Stomach (tissue), 9 donors: ENCODE results near the gene TAS2R16. TPM values are rescaled to one million over a fixed set of nuclear protein-coding genes. Genes with fewer than 3 reads are reported as not detected.

Experiments
- DNase-seq, 2 donors: peaks; one replicate each; pipeline versions ENCODE4 v3.0.0 to v3.0.0-alpha.2; 2013 to 2019
- H3K27ac ChIP-seq, 5 donors: fragments of 200-600 bp in 4 of 5; sonication (generic) in 4 of 5; one replicate each; pipeline ENCODE4 v1.5.1; 2013 to 2019; ENCODE audit warnings: mild to moderate bottlenecking in 1 of 5, moderate library complexity in 1 of 5
- H3K27me3 ChIP-seq, 3 donors: fragments of 200-600 bp; sonication (generic); one replicate each; pipeline ENCODE4 v1.5.1; 2017 to 2019; ENCODE audit warnings: mixed run types in 1 of 3
- H3K36me3 ChIP-seq, 4 donors: fragments of 200-600 bp; sonication (generic); 1 replicate in 3 of 4; 2 replicates in 1 of 4; pipeline ENCODE4 v1.5.1; 2016 to 2019
- H3K4me1 ChIP-seq, 4 donors: fragments of 200-600 bp; sonication (generic); one replicate each; pipeline ENCODE4 v1.5.1; 2016 to 2019
- H3K4me3 ChIP-seq, 4 donors: fragments of 200-600 bp; sonication (generic) in 3 of 4; one replicate each; pipeline ENCODE4 v1.5.1; 2016 to 2019; ENCODE audit warnings: mild to moderate bottlenecking in 1 of 4
- H3K9me3 ChIP-seq, 4 donors: fragments of 200-600 bp; sonication (generic); one replicate each; pipeline ENCODE4 v1.5.1; 2016 to 2019
- EP300 ChIP-seq: sonication (generic); formaldehyde crosslinking; IDR thresholded peaks from one replicate; pipeline ENCODE4 v1.6.1; 2017; ENCODE audit warnings: antibody characterized with exemption
- POLR2A ChIP-seq, 4 donors: fragments of 450-650 bp; IDR thresholded peaks; one replicate each; pipeline ENCODE4 v1.6.1; 2016; ENCODE audit warnings: antibody characterized with exemption in 4 of 4, control low read depth in 2 of 4, mild to moderate bottlenecking in 1 of 4, moderate library complexity in 1 of 4
- POLR2AphosphoS5 ChIP-seq, 3 donors: sonication (generic); formaldehyde crosslinking; IDR thresholded peaks; one replicate each; pipeline ENCODE4 v1.6.1; 2016; ENCODE audit warnings: antibody characterized with exemption in 3 of 3
- WGBS, 5 donors: extraction: QIAGEN DNeasy Blood & Tissue Kit in 3 of 5; methylation state at CpG; one replicate each; pipeline versions ENCODE4 v1.1.5 to v1.1.7; 2013 to 2018; 5-methylcytosine and 5-hydroxymethylcytosine counted together
- intact Hi-C: fragments of 100-400 bp; cut with DNase I; formaldehyde crosslinking; loops from one replicate; pipeline ENCODE4 v1.15.1; 2023; ENCODE audit warnings: low total_unique reads
- polyA plus RNA-seq, 3 donors: library from polyadenylated mRNA; stranded (reverse); fragments of 200-250 nt; gene quantifications; one replicate each; pipeline ENCODE4 v1.2.3, GENCODE V29; 2013
- total RNA-seq, 5 donors: library from RNA; depleted of rRNA; stranded (reverse); fragments of >200 nt; gene quantifications; one replicate each; pipeline versions ENCODE4 v1.1.0 to v1.2.3, GENCODE V29; 2014 to 2016
- TF ChIP-seq, protein P1 (sequence below), 7 experiments: fragments of 450-650 bp in 4 of 7; fragments of 200-600 bp in 3 of 7; sonication (generic) in 3 of 7; IDR thresholded peaks; one replicate each; pipeline ENCODE4 v1.5.1; 2016 to 2019; ENCODE audit warnings: antibody characterized with exemption in 7 of 7, control low read depth in 2 of 7, mild to moderate bottlenecking in 1 of 7
- donor health status: healthy with polysubstance abuse.
- donor health status: Bipolar disorder and iron deficiency.
- donor health status: healthy.

Gene TAS2R16
- total and polyA plus RNA-seq, 8 donors: not detected

DNA sequence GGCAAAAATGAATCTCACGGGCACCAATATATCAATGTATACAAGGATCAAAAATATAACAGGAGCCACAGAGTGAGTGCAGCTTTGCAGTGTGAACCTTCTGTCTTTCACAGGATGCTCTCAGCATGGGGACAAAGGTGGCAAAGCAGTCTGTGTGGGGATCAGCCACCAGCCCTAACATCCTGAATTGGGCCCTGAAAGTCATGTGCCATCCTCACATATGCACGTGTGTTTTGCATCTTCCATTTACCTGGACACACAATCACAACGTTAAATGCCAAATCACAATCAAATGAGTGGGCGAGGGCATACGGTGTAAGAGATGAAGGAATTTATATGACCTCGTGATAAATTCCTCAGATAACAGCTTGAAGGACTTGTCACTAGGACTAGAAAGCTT lies 6.5 kb downstream of the TAS2R16 start:
- Histone ChIP-seq H3K27ac (no peak overlapping the region), H3K4me3 (no peak overlapping the region), H3K9me3 (no peaks in the 10 kb centered on the region), H3K4me1 (no peaks in the 10 kb centered on the region), H3K27me3 (no peaks in the 10 kb centered on the region), H3K36me3 (no peaks in the 10 kb centered on the region)
- TF ChIP-seq EP300 (no peak), POLR2AphosphoS5 (IDR thresholded peaks at IDR 0.05) (no peak), POLR2A (IDR thresholded peaks at IDR 0.05) (no peak)
- TF ChIP-seq, protein P1, sequence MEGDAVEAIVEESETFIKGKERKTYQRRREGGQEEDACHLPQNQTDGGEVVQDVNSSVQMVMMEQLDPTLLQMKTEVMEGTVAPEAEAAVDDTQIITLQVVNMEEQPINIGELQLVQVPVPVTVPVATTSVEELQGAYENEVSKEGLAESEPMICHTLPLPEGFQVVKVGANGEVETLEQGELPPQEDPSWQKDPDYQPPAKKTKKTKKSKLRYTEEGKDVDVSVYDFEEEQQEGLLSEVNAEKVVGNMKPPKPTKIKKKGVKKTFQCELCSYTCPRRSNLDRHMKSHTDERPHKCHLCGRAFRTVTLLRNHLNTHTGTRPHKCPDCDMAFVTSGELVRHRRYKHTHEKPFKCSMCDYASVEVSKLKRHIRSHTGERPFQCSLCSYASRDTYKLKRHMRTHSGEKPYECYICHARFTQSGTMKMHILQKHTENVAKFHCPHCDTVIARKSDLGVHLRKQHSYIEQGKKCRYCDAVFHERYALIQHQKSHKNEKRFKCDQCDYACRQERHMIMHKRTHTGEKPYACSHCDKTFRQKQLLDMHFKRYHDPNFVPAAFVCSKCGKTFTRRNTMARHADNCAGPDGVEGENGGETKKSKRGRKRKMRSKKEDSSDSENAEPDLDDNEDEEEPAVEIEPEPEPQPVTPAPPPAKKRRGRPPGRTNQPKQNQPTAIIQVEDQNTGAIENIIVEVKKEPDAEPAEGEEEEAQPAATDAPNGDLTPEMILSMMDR (IDR thresholded peaks at IDR 0.05): no peak
- no peak for DNase-seq
- 61 to 70% (median 68%) methylated on average over 6 of the region's 6 CpGs for WGBS, 5 donors
- intact Hi-C loops: no loop called here

DNA sequence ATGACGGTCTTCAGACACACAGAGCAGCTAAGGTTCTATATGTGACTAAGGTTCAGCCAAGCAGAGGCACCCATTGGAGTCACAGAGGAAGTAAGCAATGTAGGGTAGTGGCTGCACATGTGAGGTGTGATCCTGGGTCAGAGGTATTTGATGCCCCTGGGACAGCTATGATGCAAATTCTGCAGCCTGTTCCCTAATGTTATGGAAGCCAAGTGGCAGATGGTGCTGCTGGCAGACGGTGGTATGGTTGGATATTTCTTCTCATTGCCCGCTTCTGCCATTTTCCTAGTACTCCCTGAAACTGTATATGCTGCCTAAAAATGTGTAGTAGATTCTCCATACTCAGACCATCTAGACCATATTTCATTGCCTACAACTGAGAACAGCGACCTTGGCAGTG lies 7.2 kb downstream of the TAS2R16 start:
- Histone ChIP-seq H3K4me1 (no peaks in the 10 kb centered on the region), H3K36me3 (no peaks in the 10 kb centered on the region), H3K9me3 (no peaks in the 10 kb centered on the region), H3K27ac (no peak overlapping the region), H3K27me3 (no peaks in the 10 kb centered on the region), H3K4me3 (no peak overlapping the region)
- no peak for DNase-seq
- TF ChIP-seq EP300: no peak
- intact Hi-C loops: no loop called here
- 58 to 77% (median 68%) methylated on average over 4 of the region's 4 CpGs for WGBS, 5 donors

DNA sequence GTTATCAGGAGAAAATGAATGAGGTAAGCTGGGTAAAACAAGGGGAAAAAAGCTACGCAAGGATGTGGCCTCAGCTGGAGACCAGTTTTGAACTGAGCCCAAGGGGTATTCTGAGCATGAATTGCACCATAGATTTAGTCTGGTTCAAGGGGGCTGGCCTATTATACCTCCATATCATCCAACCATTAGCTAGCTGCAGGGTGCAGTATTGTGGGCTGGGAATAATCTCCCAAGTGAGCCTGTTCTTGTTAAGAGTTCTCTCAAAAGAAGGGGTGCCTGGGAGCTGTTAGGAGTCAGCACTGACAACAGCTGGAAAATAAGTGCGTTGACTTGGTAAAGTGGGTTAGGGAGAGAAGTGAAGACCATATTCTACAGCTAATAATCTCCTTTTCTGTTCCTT lies 8.0 kb downstream of the TAS2R16 start:
- H3K9me3 ChIP-seq: no peaks in the 10 kb centered on the region
- no peaks in the 10 kb centered on the region for H3K27me3 ChIP-seq
- intact Hi-C loops: no loop called here
- H3K4me1 ChIP-seq: no peaks in the 10 kb centered on the region
- no peak overlapping the region for H3K4me3 ChIP-seq
- WGBS, 5 donors: 85 to 92% (median 91%) methylated on average over 2 of the region's 2 CpGs
- no peak for TF ChIP-seq POLR2AphosphoS5 (IDR thresholded peaks at IDR 0.05)
- TF ChIP-seq, protein P1 (IDR thresholded peaks at IDR 0.05): no peak
- no peak for TF ChIP-seq EP300
- TF ChIP-seq POLR2A (IDR thresholded peaks at IDR 0.05): no peak
- H3K27ac ChIP-seq: no peak overlapping the region
- no peaks in the 10 kb centered on the region for H3K36me3 ChIP-seq
- DNase-seq: no peak

DNA sequence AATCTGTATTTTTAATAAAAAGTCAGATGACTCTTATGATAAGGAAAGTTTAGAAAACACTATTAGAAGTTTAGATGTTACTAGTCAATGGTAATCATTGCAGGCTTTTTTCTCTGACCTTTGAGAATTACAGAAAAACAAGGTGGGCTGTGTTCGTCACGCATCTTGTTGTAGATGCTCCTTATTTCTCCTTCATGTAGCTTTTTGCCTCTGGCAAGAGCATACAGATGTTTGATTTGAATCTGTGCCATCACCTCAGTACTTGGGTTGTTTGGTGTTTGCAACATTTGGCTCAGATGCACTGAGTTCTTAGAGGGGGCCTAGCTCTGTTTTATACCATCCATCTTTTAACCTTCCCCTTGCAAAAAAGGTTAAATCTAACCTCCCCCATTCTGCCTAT lies 11.5 kb downstream of the TAS2R16 start:
- Histone ChIP-seq H3K27me3 (no peaks in the 10 kb centered on the region), H3K27ac (no peak overlapping the region), H3K4me1 (no peaks in the 10 kb centered on the region), H3K9me3 (no peaks in the 10 kb centered on the region), H3K4me3 (no peak overlapping the region), H3K36me3 (no peaks in the 10 kb centered on the region)
- TF ChIP-seq, protein P1 (IDR thresholded peaks at IDR 0.05): no peak
- TF ChIP-seq POLR2A (IDR thresholded peaks at IDR 0.05): no peak
- no peak for TF ChIP-seq EP300
- TF ChIP-seq POLR2AphosphoS5 (IDR thresholded peaks at IDR 0.05): no peak
- no peak for DNase-seq
- intact Hi-C loops: no loop called here
- WGBS, 5 donors: 79 to 98% (median 85%) methylated on average over 2 of the region's 2 CpGs

DNA sequence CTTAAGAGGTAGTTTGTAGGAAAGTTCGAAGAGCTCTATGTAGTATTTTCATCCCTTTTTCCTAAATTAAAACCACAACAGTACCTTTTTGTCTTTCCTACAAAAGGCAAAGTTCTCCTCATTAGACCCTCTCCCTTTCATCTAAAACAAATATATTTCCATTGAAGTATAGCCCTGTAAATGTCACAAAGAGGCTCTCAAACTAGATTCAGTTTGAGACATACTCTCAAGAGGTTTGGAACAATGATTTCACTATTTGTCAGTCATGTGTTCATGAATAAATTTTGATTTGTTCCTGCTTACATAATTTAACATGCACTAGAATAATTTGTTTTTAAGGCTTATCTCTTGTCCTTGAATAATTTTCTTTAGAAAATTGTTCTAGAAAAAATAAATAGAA lies 12.2 kb downstream of the TAS2R16 start:
- intact Hi-C loops: no loop called here
- Histone ChIP-seq H3K36me3 (no peaks in the 10 kb centered on the region), H3K27ac (no peak overlapping the region), H3K9me3 (no peaks in the 10 kb centered on the region), H3K4me3 (no peak overlapping the region), H3K4me1 (no peaks in the 10 kb centered on the region), H3K27me3 (no peaks in the 10 kb centered on the region)
- TF ChIP-seq POLR2A (IDR thresholded peaks at IDR 0.05): no peak
- 49 to 79% (median 61%) methylated on average over 1 of the region's 1 CpG for WGBS, 5 donors
- DNase-seq: no peak
